PC-9 (cell line): Measurements from ENCODE around the gene DCLK3.

Experiments
- CTCF ChIP-seq: fragments of 200-600 bp; sonication (generic); conservative IDR thresholded peaks from 2 replicates; pipeline ENCODE4 v1.6.1; 2017; ENCODE audit warnings: mixed run types, antibody characterized with exemption, mild to moderate bottlenecking, moderate library complexity
- EZH2 ChIP-seq: fragments of 200-600 bp; sonication (generic); IDR thresholded peaks from 2 replicates; pipeline ENCODE4 v1.8.0; 2017; ENCODE audit warnings: antibody characterized with exemption, low read depth

- TF ChIP-seq CTCF (no peak), EZH2 (no peak)
Observed at GRCh38 chr3:36800533-36801116, 36.3 kb upstream of the DCLK3 start.
